Fibroblast of the aortic adventitia (primary cell): ENCODE measurements around the gene CLPSL1. TPM values are rescaled to one million over a fixed set of nuclear protein-coding genes. Genes with fewer than 3 reads are reported as not detected.

Source experiments
- DNase-seq: peaks from one replicate; pipeline ENCODE4 v3.0.0-alpha.2; 2010; ENCODE audit warnings: low read depth
- H3K4me3 ChIP-seq: 2 replicates; pipeline ENCODE4 v1.5.1; 2011; ENCODE audit warnings: low read depth, mild to moderate bottlenecking, control low read depth, low read length, moderate library complexity
- CTCF ChIP-seq: IDR thresholded peaks from 2 replicates; pipeline ENCODE4 v1.5.1; 2011; ENCODE audit warnings: mild to moderate bottlenecking, low read length, control low read depth, inconsistent platforms; ENCODE audit not compliant: insufficient read depth
- total RNA-seq: library from RNA; depleted of rRNA; stranded (reverse); fragments of >200 nt; gene quantifications from 2 replicates; pipeline ENCODE4 v1.2.3, GENCODE V29; 2012; ENCODE audit warnings: low replicate concordance

Gene CLPSL1
- total RNA-seq, 1 donor, result not detected

- H3K4me3 ChIP-seq, result peak within 1 kb of the TSS; percentile 45
- DNase-seq, result no peak
- no peak for TF ChIP-seq CTCF
Observed at GRCh38 chr6:35804996-35805736, 24.3 kb downstream of the CLPSL1 start, which contains the start of gene LHFPL5. Gene LHFPL5 (plus strand): TSS chr6:35805352. CDS start chr6:35805671, 319 bp downstream.

- DNase-seq, result peak; percentile 13
- no peak for TF ChIP-seq CTCF
- H3K4me3 ChIP-seq, result no peak overlapping the region
Observed at GRCh38 chr6:35808688-35809087, 27.9 kb downstream of the CLPSL1 start.

GRCh38 chr6:35809809-35810208, 29.0 kb downstream of the CLPSL1 start:
- TF ChIP-seq CTCF, result no peak

GRCh38 chr6:35810971-35811698, 30.3 kb downstream of the CLPSL1 start:
- TF ChIP-seq CTCF, result no peak
- peak; percentile 24 for DNase-seq
- H3K4me3 ChIP-seq, result no peak overlapping the region

More at GRCh38 chr6:35809809-35810208, 29.0 kb downstream of the CLPSL1 start:
- no peak for DNase-seq
- H3K4me3 ChIP-seq, result no peak overlapping the region

GRCh38 chr6:35811699-35811995, 30.8 kb downstream of the CLPSL1 start:
- no peak for TF ChIP-seq CTCF
- no peak for DNase-seq
- no peak overlapping the region for H3K4me3 ChIP-seq

GRCh38 chr6:35817515-35817914, 36.7 kb downstream of the CLPSL1 start:
- TF ChIP-seq CTCF, result no peak
- DNase-seq, result no peak
- H3K4me3 ChIP-seq, result no peak overlapping the region
